Breast epithelium (tissue), 3 donors: ENCODE measurements around the gene IDE.

Experiments
- CTCF ChIP-seq, 3 donors: fragments of 450-650 bp; IDR thresholded peaks; one replicate each; pipeline ENCODE4 v1.5.1; 2016 to 2017; ENCODE audit warnings: antibody characterized with exemption in 3 of 3, mild to moderate bottlenecking in 3 of 3, moderate library complexity in 3 of 3
- POLR2A ChIP-seq: fragments of 450-650 bp; IDR thresholded peaks from one replicate; pipeline ENCODE4 v1.6.1; 2016; ENCODE audit warnings: antibody characterized with exemption, mild to moderate bottlenecking, moderate library complexity

- no peak for TF ChIP-seq CTCF (IDR thresholded peaks at IDR 0.05)
- TF ChIP-seq POLR2A, result no peak
These were observed 42.9 kb downstream of the IDE start for GRCh38 chr10:92530891-92531535.
